Panc1 (cell line): Measurements from ENCODE around the gene GRAMD2A. TPM values are rescaled to one million over a fixed set of nuclear protein-coding genes. Genes with fewer than 3 reads are reported as not detected.
A peak's percentile ranks its signal among the peaks of the same experiment; 100 is the strongest.

Experiments used
- ATAC-seq: fragments of 200-7000 bp; cut with Tn5 transposase; 2 replicates; pipeline ENCODE4 v1.9.1; 2020; ENCODE audit warnings: mild to moderate bottlenecking, moderate library complexity
- BruUV-seq: library from RNA; stranded (reverse); fragments of 400-500 nt; replicated peaks from 2 replicates; lab custom pipeline; 2021; lab: Mats Ljungman, UMichigan
- CTCF ChIA-PET: fragments of 300-600 bp; sonication (Branson Sonifier 250); formaldehyde crosslinking; loops from one replicate; lab custom pipeline; 2022; ENCODE audit warnings: antibody characterized with exemption; lab: Charles Lee
- POLR2A ChIA-PET: fragments of 300-600 bp; sonication (Branson Sonifier 250); formaldehyde crosslinking; loops from one replicate; lab custom pipeline; 2022; ENCODE audit warnings: antibody characterized with exemption; lab: Charles Lee
- DNase-seq: peaks from one replicate; pipeline ENCODE4 v3.0.0-alpha.2; 2010; ENCODE audit warnings: low read depth, low spot score
- H3K27ac ChIP-seq: 2 replicates; pipeline ENCODE4 v1.5.1; 2011; ENCODE audit warnings: mild to moderate bottlenecking, low read length, inconsistent platforms
- H3K27me3 ChIP-seq: fragments of 200-500 bp; sonication (Bioruptor generic); 2 replicates; pipeline ENCODE4 v1.6.0; 2014; ENCODE audit warnings: low read length, inconsistent platforms; ENCODE audit not compliant: control insufficient read depth, insufficient read depth
- H3K36me3 ChIP-seq: fragments of 200-500 bp; sonication (Bioruptor generic); 2 replicates; pipeline ENCODE4 v1.5.1; 2014; ENCODE audit warnings: inconsistent platforms, mild to moderate bottlenecking, low read length, moderate library complexity; ENCODE audit not compliant: control insufficient read depth, insufficient read depth
- H3K4me1 ChIP-seq: 2 replicates; pipeline ENCODE4 v1.5.1; 2011; ENCODE audit warnings: inconsistent platforms, mild to moderate bottlenecking, low read length, moderate library complexity; ENCODE audit not compliant: control insufficient read depth, insufficient read depth
- H3K4me3 ChIP-seq, 2 experiments: 2 replicates each; pipeline ENCODE4 v1.5.1; 2011 to 2012; ENCODE audit warnings: low read depth in 2 of 2, low read length in 2 of 2, mild to moderate bottlenecking in 2 of 2, inconsistent platforms in 1 of 2, moderate library complexity in 1 of 2
- H3K9me3 ChIP-seq: fragments of 200-500 bp; sonication (Bioruptor generic); 2 replicates; pipeline ENCODE4 v1.5.1; 2014; ENCODE audit warnings: low read depth, mild to moderate bottlenecking, inconsistent platforms, low read length, moderate library complexity; ENCODE audit not compliant: control insufficient read depth, insufficient read depth
- CTCF ChIP-seq: fragments of 450-650 bp; IDR thresholded peaks from 2 replicates; pipeline ENCODE4 v1.5.1; 2017; ENCODE audit warnings: mild to moderate bottlenecking
- POLR2AphosphoS5 ChIP-seq: IDR thresholded peaks from 2 replicates; pipeline ENCODE4 v1.6.1; 2012; ENCODE audit warnings: mild to moderate bottlenecking, low read depth, low read length, moderate library complexity
- REST ChIP-seq, 2 experiments: IDR thresholded peaks; 2 replicates each; pipeline ENCODE4 v1.6.1; 2011 to 2012; ENCODE audit warnings: low read depth in 2 of 2, control low read depth in 1 of 2, low read length in 1 of 2, mild to moderate bottlenecking in 1 of 2, moderate library complexity in 1 of 2; ENCODE audit not compliant: insufficient read depth in 1 of 2
- SIN3A ChIP-seq: IDR thresholded peaks from 2 replicates; pipeline ENCODE4 v1.6.1; 2012; ENCODE audit warnings: low read depth, mild to moderate bottlenecking, low read length, moderate library complexity, borderline replicate concordance; ENCODE audit not compliant: insufficient read depth
- TCF7L2 ChIP-seq: IDR thresholded peaks from 2 replicates; pipeline ENCODE4 v1.6.1; 2011; ENCODE audit warnings: mild to moderate bottlenecking, low read depth, low read length, inconsistent platforms
- in situ Hi-C: cut with HindIII; loops from 2 replicates; pipeline ENCODE4 v1.10.0; 2016; ENCODE audit warnings: low sequenced_read_pairs, low pct_unique_long_range_greater_than_20kb
- intact Hi-C: fragments of 100-400 bp; cut with micrococcal nuclease; formaldehyde crosslinking; loops from one replicate; pipeline ENCODE4 v1.10.0; 2022; ENCODE audit not compliant: unreplicated experiment
- total RNA-seq: library from RNA; stranded (reverse); gene quantifications from one replicate; pipeline ENCODE4 v1.2.1, GENCODE V29; 2021; ENCODE audit not compliant: unreplicated experiment

Gene GRAMD2A
- total RNA-seq, 1 experiment from 2014 or later: 1.3 TPM

GRCh38 chr15:72117486-72118016 lies 80.0 kb downstream of the GRAMD2A start:
- TF ChIP-seq TCF7L2: no peak
- TF ChIP-seq POLR2AphosphoS5: peak; percentile 38; the same call in 1 of the 2 replicates
- TF ChIP-seq REST (IDR thresholded peaks at IDR 0.05; ENCODE audit: insufficient read depth in 1 of 2, low read depth in 2 of 2, low read length in 1 of 2): 0 out of 4 replicates have a peak, but pooled peaks of 1 of the 2 experiments have one; percentile 10
- TF ChIP-seq SIN3A: peak; percentile 96
- TF ChIP-seq CTCF: no peak
- Histone ChIP-seq H3K36me3 (peaks cover 3% of the 10 kb centered on the region; the same call in 1 of the 2 replicates), H3K27ac (peak overlapping the region; percentile 79), H3K4me3 (peak overlapping the region; percentile 86 to 89), H3K27me3 (no peaks in the 10 kb centered on the region), H3K4me1 (peaks cover 27% of the 10 kb centered on the region), H3K9me3 (no peaks in the 10 kb centered on the region)
- no TSS peak for BruUV-seq
- ATAC-seq (peak; percentile 92), DNase-seq (no peak)
- in situ Hi-C loops: no loop called here
- POLR2A ChIA-PET: interaction anchor here (0.5 to 0.6 kb wide), 2 partner anchors 28 to 81 kb away, joined by 3 read pairs; no protein-coding TSS in a partner anchor
- CTCF ChIA-PET: interaction anchor here (0.6 kb wide), 1 partner anchor 1931 kb away, joined by 3 read pairs; no protein-coding TSS in a partner anchor
- intact Hi-C loops: no loop called here

GRCh38 chr15:72116731-72117485 lies 80.7 kb downstream of the GRAMD2A start:
- POLR2A ChIA-PET: no interaction called here
- BruUV-seq: no TSS peak
- Histone ChIP-seq H3K9me3 (no peaks in the 10 kb centered on the region), H3K27me3 (no peaks in the 10 kb centered on the region), H3K27ac (peak overlapping the region; percentile 79), H3K4me3 (peak overlapping the region; percentile 86 to 89), H3K4me1 (peaks cover 27% of the 10 kb centered on the region), H3K36me3 (peaks cover 3% of the 10 kb centered on the region; the same call in 1 of the 2 replicates)
- DNase-seq (no peak), ATAC-seq (peak; percentile 7)
- CTCF ChIA-PET: interaction anchor here (0.5 kb wide), 1 partner anchor 86 kb away, joined by 4 read pairs; no protein-coding TSS in a partner anchor
- in situ Hi-C loops (no loop called here), intact Hi-C loops (no loop called here)
- TF ChIP-seq POLR2AphosphoS5: no peak
- 0 out of 2 replicates have a peak, but pooled peaks have one; percentile 16 for TF ChIP-seq SIN3A
